Measurements from ENCODE around the gene TAF4.

Gene TAF4

GRCh38 chr20:61927826-61928541, 137.7 kb downstream of the TAF4 start:
- no peaks in the 10 kb centered on the region for H3K27me3 ChIP-seq
- H3K27ac ChIP-seq, result no peak overlapping the region
- no peak overlapping the region for H3K4me3 ChIP-seq
- H3K9ac ChIP-seq, result no peak overlapping the region
- H3K9me3 ChIP-seq (replicated peaks in 1 of 11), result no peaks in the 10 kb centered on the region
- H3K4me1 ChIP-seq, result peaks cover 0 to 6% (median 0%) of the 10 kb centered on the region in 10 experiments; a peak in 4 of 20 replicates
- no peak for TF ChIP-seq Cebpa-rat (IDR thresholded peaks at IDR 0.05)
- peaks cover 0 to 24% (median 0%) of the 10 kb centered on the region in 11 experiments; a peak in 3 of 22 replicates for H4K20me1 ChIP-seq
- H3K4me2 ChIP-seq, result no peak overlapping the region
- H3K36me3 ChIP-seq, result no peaks in the 10 kb centered on the region

- no peak overlapping the region for H3K4me3 ChIP-seq
- no peak overlapping the region for H3K9ac ChIP-seq
- H4K20me1 ChIP-seq, result peaks cover 0 to 24% (median 0%) of the 10 kb centered on the region in 11 experiments; a peak in 3 of 22 replicates
- no peak for TF ChIP-seq Cebpa-rat (IDR thresholded peaks at IDR 0.05)
- peaks cover 0 to 6% (median 0%) of the 10 kb centered on the region in 10 experiments; a peak in 4 of 20 replicates for H3K4me1 ChIP-seq
- H3K4me2 ChIP-seq, result no peak overlapping the region
- no peaks in the 10 kb centered on the region for H3K36me3 ChIP-seq
- no peaks in the 10 kb centered on the region for H3K9me3 ChIP-seq (replicated peaks in 1 of 11)
- no peaks in the 10 kb centered on the region for H3K27me3 ChIP-seq
- H3K27ac ChIP-seq, result no peak overlapping the region
Measured at GRCh38 chr20:61927193-61927825, 138.4 kb downstream of the TAF4 start.

- no peak overlapping the region for H3K4me3 ChIP-seq
- no peak overlapping the region for H3K27ac ChIP-seq
- H4K20me1 ChIP-seq, result peaks cover 0 to 21% (median 0%) of the 10 kb centered on the region in 11 experiments; a peak in 3 of 22 replicates
- H3K27me3 ChIP-seq, result no peaks in the 10 kb centered on the region
- H3K9me3 ChIP-seq (replicated peaks in 1 of 11), result no peaks in the 10 kb centered on the region
- H3K4me1 ChIP-seq, result peaks cover 0 to 6% (median 0%) of the 10 kb centered on the region in 10 experiments; a peak in 4 of 20 replicates
- no peak overlapping the region for H3K4me2 ChIP-seq
- H3K9ac ChIP-seq, result no peak overlapping the region
- H3K36me3 ChIP-seq, result no peaks in the 10 kb centered on the region
- no peak for TF ChIP-seq Cebpa-rat (IDR thresholded peaks at IDR 0.05)
Measured at GRCh38 chr20:61926796-61927192, 138.9 kb downstream of the TAF4 start.

- peaks cover 0 to 15% (median 0%) of the 10 kb centered on the region in 11 experiments; a peak in 3 of 22 replicates for H4K20me1 ChIP-seq
- no peaks in the 10 kb centered on the region for H3K9me3 ChIP-seq (replicated peaks in 1 of 11)
- no peaks in the 10 kb centered on the region for H3K36me3 ChIP-seq
- peaks cover 0 to 6% (median 0%) of the 10 kb centered on the region in 10 experiments; a peak in 4 of 20 replicates for H3K4me1 ChIP-seq
- TF ChIP-seq Cebpa-rat (IDR thresholded peaks at IDR 0.05), result no peak
- H3K9ac ChIP-seq, result no peak overlapping the region
- H3K4me2 ChIP-seq, result no peak overlapping the region
- no peak overlapping the region for H3K4me3 ChIP-seq
- H3K27ac ChIP-seq, result no peak overlapping the region
- no peaks in the 10 kb centered on the region for H3K27me3 ChIP-seq
Measured at GRCh38 chr20:61926253-61926613, 139.4 kb downstream of the TAF4 start.

GRCh38 chr20:61925555-61926252, 140.0 kb downstream of the TAF4 start:
- no peak for TF ChIP-seq Cebpa-rat (IDR thresholded peaks at IDR 0.05)
- H3K36me3 ChIP-seq, result no peaks in the 10 kb centered on the region
- H3K4me1 ChIP-seq, result peaks cover 0 to 6% (median 0%) of the 10 kb centered on the region in 10 experiments; a peak in 4 of 20 replicates
- no peak overlapping the region for H3K27ac ChIP-seq
- no peak overlapping the region for H3K4me2 ChIP-seq
- no peak overlapping the region for H3K4me3 ChIP-seq
- no peak overlapping the region for H3K9ac ChIP-seq
- no peaks in the 10 kb centered on the region for H3K27me3 ChIP-seq
- peaks cover 0 to 4% (median 2%) of the 10 kb centered on the region in 11 experiments; a peak in 13 of 22 replicates for H3K9me3 ChIP-seq (replicated peaks in 1 of 11)
- H4K20me1 ChIP-seq, result peaks cover 0 to 12% (median 0%) of the 10 kb centered on the region in 11 experiments; a peak in 3 of 22 replicates

GRCh38 chr20:61924858-61925554, 140.7 kb downstream of the TAF4 start:
- H3K27ac ChIP-seq, result no peak overlapping the region
- H3K4me3 ChIP-seq, result no peak overlapping the region
- H3K4me1 ChIP-seq, result peaks cover 0 to 6% (median 0%) of the 10 kb centered on the region in 10 experiments; a peak in 4 of 20 replicates
- peaks cover 6 to 11% (median 9%) of the 10 kb centered on the region in 11 experiments; a peak in 20 of 22 replicates for H3K9me3 ChIP-seq (replicated peaks in 1 of 11)
- H3K27me3 ChIP-seq, result no peaks in the 10 kb centered on the region
- no peaks in the 10 kb centered on the region for H3K36me3 ChIP-seq
- H3K4me2 ChIP-seq, result no peak overlapping the region
- H4K20me1 ChIP-seq, result peaks cover 0 to 12% (median 0%) of the 10 kb centered on the region in 11 experiments; a peak in 2 of 22 replicates
- H3K9ac ChIP-seq, result no peak overlapping the region
- TF ChIP-seq Cebpa-rat (IDR thresholded peaks at IDR 0.05), result no peak

All from BLaER1 treated with 17β-estradiol and CSF1 and Interleukin-3, amounts not matched to agents 10 nM and 100 nM (cell line).